Omental fat pad (tissue), 4 donors: ENCODE measurements around the gene DYSF. TPM values are rescaled to one million over a fixed set of nuclear protein-coding genes. Genes with fewer than 3 reads are reported as not detected.

ENCODE experiments used
- ATAC-seq: fragments of 150-250 bp; one replicate; pipeline ENCODE4 v1.9.1; 2016; ENCODE audit warnings: mild to moderate bottlenecking, moderate library complexity; ENCODE audit not compliant: low FRiP score
- DNase-seq: peaks from one replicate; pipeline ENCODE4 v3.0.0-alpha.2; 2019; ENCODE audit warnings: low spot score
- CTCF ChIP-seq, 3 donors: fragments of 450-650 bp; IDR thresholded peaks; one replicate each; pipeline ENCODE4 v1.5.1; 2016 to 2017; ENCODE audit warnings: antibody characterized with exemption in 3 of 3, mild to moderate bottlenecking in 3 of 3, moderate library complexity in 2 of 3
- total RNA-seq, 4 donors: library from RNA; depleted of rRNA; stranded (reverse); fragments of >200 nt; gene quantifications; one replicate each; pipeline ENCODE4 v1.1.0, GENCODE V29; 2016

The DYSF gene
- total RNA-seq, 4 donors from 2014 or later, result 7.9 to 70.5 (median 17.8) TPM

DNA sequence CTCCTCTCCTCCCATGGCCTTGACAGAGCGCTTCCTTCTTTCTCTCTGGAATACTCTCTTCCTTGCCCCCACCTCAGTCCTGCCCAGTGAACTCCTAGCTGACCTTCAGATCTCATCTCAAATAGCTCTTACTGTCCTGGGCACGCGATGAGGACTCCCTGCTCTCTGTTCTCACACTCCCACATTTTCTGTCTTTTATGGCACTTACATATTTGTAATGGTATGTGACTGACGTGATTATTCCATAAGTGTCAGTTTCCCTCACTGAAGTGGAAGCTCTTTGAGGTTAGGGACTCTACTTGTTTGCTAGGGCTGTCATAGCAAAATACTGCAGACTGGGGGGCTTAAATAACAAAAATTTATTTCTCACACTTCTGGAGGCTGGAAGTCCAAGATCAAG, 1.7 kb upstream of the DYSF start:
- TF ChIP-seq CTCF (IDR thresholded peaks at IDR 0.05), result no peak
- no peak for ATAC-seq
- DNase-seq, result no peak

- no peak for TF ChIP-seq CTCF (IDR thresholded peaks at IDR 0.05)
- ATAC-seq, result peak; percentile 53
Measured at GRCh38 chr2:71452565-71452964, 796 bp upstream of the DYSF start.

GRCh38 chr2:71454221-71455010, 1.1 kb downstream of the DYSF start:
- ATAC-seq (no peak), DNase-seq (no peak)
- no peak for TF ChIP-seq CTCF (IDR thresholded peaks at IDR 0.05)

More at GRCh38 chr2:71452565-71452964, 796 bp upstream of the DYSF start:
- DNase-seq, result no peak

- DNase-seq (no peak), ATAC-seq (no peak)
- no peak for TF ChIP-seq CTCF (IDR thresholded peaks at IDR 0.05)
Measured at GRCh38 chr2:71455011-71455740, 1.8 kb downstream of the DYSF start.

DNA sequence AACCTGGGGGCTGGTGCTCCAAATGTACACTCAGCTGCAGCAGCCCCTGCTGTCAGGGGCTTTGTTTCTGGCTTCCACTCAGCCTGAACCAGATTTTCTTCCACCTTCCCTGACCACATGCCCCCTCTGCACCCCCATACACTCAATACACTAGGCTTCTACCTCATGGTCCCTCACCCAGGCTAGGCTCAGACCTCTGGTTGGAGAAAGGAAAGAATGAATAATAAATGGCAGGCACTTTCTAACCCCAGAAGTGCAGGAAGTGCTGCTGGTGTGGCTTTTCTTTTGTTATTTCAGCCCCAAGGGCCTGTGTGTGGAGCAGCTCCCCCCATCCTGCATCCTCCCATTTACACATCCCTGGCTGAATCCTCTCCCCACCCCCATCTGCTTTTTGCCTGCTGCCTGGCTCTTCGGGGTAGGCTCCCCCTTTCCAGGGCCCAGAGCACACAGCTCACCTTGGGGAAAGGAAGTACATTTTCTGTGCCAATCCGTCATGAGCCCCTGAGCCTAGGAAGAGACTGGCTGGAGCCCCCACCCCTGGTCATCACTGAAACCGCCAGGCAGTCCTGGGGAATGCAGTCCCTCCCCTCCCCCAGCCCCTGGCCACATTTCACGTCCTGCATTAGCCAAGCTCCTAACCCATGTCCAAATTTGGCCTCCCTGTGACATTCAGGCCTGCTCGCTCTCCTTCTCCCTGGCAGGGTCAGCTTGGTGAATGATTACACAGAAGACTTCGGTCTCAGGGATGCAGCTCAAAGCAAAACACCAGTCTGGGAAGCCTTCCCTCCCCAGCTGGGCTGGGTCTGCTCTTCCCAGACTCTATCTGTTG, 2.6 kb downstream of the DYSF start:
- no peak for TF ChIP-seq CTCF (IDR thresholded peaks at IDR 0.05)
- ATAC-seq (no peak), DNase-seq (no peak)

DNA sequence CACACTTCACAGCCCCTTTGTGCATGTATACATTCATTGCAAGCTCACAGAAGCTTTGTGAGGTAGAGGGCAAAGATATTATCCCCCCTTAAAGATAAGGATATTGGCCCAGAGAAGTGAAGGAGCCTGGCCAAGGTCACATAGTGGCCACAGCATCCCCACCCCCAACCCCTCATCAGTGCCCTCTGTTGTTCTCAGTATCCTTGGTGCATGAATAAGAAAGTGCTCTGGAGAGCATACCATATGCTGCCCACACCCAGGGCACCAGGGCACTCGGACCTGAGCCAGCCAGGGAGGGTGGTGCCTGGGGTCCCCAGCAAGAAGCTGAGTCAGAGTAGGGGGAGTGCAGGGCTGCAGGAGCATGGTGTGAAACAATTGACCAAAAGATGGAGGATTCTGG, 3.3 kb downstream of the DYSF start:
- ATAC-seq, result no peak
- no peak for TF ChIP-seq CTCF (IDR thresholded peaks at IDR 0.05)
- no peak for DNase-seq
